Kidney (tissue), 14 donors: ENCODE results near the gene GP2. TPM values are rescaled to one million over a fixed set of nuclear protein-coding genes. Genes with fewer than 3 reads are reported as not detected.

Source experiments
- DNase-seq, 5 donors: peaks; one replicate each; pipeline ENCODE4 v3.0.0-alpha.2; 2013 to 2020
- FAIRE-seq: peaks from 2 replicates; lab custom pipeline; 2012; peaks lifted over from hg19 to GRCh38; lab: Jason Lieb, UNC
- H3K27ac ChIP-seq, 2 donors: one replicate each; pipeline ENCODE4 v1.7.0; 2013; ENCODE audit warnings: low read depth in 2 of 2, low read length in 2 of 2, inconsistent platforms in 1 of 2
- H3K27me3 ChIP-seq: one replicate; pipeline ENCODE4 v1.7.1; 2013; ENCODE audit warnings: low read length, inconsistent platforms; ENCODE audit not compliant: control insufficient read depth, insufficient read depth
- H3K36me3 ChIP-seq, 3 donors: one replicate each; pipeline versions ENCODE4 v1.7.0 to v1.7.1; 2013; ENCODE audit warnings: low read length in 3 of 3, control low read depth in 1 of 3, inconsistent platforms in 1 of 3; ENCODE audit not compliant: insufficient read depth in 3 of 3, control insufficient read depth in 2 of 3
- H3K4me1 ChIP-seq, 3 donors: one replicate each; pipeline versions ENCODE4 v1.7.0 to v1.7.1; 2013; ENCODE audit warnings: low read length in 3 of 3, inconsistent platforms in 1 of 3, low read depth in 1 of 3; ENCODE audit not compliant: control insufficient read depth in 2 of 3, insufficient read depth in 2 of 3
- H3K4me3 ChIP-seq, 3 donors: one replicate each; pipeline versions ENCODE4 v1.7.0 to v1.8.1; 2013; ENCODE audit warnings: low read length in 3 of 3, control low read depth in 1 of 3, inconsistent platforms in 1 of 3
- H3K9ac ChIP-seq, 3 donors: one replicate each; pipeline versions ENCODE4 v1.7.0 to v1.7.1; 2013; ENCODE audit warnings: low read length in 3 of 3, control low read depth in 1 of 3, inconsistent platforms in 1 of 3
- H3K9me3 ChIP-seq, 3 donors: one replicate each; pipeline versions ENCODE4 v1.7.0 to v1.7.1; 2013; ENCODE audit warnings: low read length in 3 of 3, control low read depth in 1 of 3, inconsistent platforms in 1 of 3; ENCODE audit not compliant: control insufficient read depth in 2 of 3, insufficient read depth in 1 of 3
- CTCF ChIP-seq: IDR thresholded peaks from 3 replicates; pipeline ENCODE4 v1.5.1; 2012; ENCODE audit warnings: mild to moderate bottlenecking, moderate library complexity, borderline replicate concordance; ENCODE audit not compliant: insufficient read depth; ENCODE audit errors: extremely low read depth
- intact Hi-C: fragments of 100-400 bp; cut with DNase I; formaldehyde crosslinking; loops from one replicate; pipeline ENCODE4 v1.11.1; 2022
- polyA plus RNA-seq: library from polyadenylated mRNA; stranded (reverse); fragments of 350-450 nt; fragmentation: Illumina TruSeq; extraction: RNeasy Lipid Tissue Mini Kit (QIAGEN cat#74804); gene quantifications from one replicate; pipeline ENCODE4 v1.2.3, GENCODE V29; 2014; ENCODE audit warnings: low read depth, low replicate concordance; ENCODE audit not compliant: insufficient read depth
- total RNA-seq: library from RNA; stranded (reverse); fragmentation: NEBNext Ultra II Directional; extraction: Animal tissue kit (Norgen Biotek cat#: 25700); gene quantifications from one replicate; pipeline ENCODE4 v1.2.1, GENCODE V29; 2021
- donor health status: control.
- donor health status: control.
- donor health status: control.
- donor health status: control.
- donor health status: control.
- donor health status: DM: yes; HTN: yes; CAD: no.
- donor health status: Normal renal cell carcinoma (clear cell type).

Gene GP2
- total and polyA plus RNA-seq, 2 donors from 2014 or later: 0.94 to 9.3 TPM

DNA sequence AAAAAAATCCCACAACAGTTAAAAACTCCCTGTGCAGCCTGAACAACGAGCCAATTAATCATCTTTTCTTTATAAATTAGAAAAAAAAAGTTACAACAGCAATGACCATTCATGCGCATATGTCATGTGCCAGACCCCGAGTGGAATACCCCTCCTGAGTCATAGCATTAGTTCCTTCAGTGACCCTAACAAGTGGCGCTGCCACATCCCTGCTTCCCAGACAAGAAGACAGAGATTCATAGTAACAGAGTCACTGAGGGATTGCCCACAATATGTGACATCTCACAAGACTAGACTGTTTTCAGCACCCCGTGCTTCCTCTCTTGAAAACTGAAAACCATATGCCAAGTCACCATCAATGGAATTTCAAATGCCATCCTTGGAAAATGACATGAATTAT lies 17.3 kb upstream of the GP2 start:
- no peaks in the 10 kb centered on the region for H3K9me3 ChIP-seq
- intact Hi-C loops: no loop called here
- H3K4me3 ChIP-seq: no peak overlapping the region
- H3K9ac ChIP-seq: no peak overlapping the region
- no peak overlapping the region for H3K27ac ChIP-seq
- DNase-seq (no peak), FAIRE-seq (no peak)
- TF ChIP-seq CTCF: no peak
- H3K27me3 ChIP-seq: no peaks in the 10 kb centered on the region
- H3K36me3 ChIP-seq: peaks cover 0 to 3% (median 0%) of the 10 kb centered on the region in 3 donors
- peaks cover 0 to 4% (median 0%) of the 10 kb centered on the region in 3 donors for H3K4me1 ChIP-seq

DNA sequence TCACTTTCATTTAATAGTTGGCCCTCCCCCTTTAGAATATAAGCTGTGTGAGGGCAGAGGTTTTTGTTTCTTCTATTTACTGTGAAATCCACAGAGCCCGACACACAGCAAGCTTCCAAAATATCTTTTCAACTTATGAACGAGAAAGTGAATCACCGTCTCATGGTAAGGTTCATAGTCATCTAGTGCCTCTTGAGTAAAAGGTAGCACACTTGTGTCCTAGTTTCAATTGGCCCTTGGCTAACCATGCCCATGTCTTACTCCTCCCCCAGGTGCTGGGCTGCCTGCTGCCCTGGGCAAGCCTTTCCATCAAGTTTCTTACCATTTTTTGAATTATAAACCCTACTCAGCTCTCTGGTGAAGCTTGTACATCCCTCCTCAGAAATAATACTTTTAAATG lies 12.4 kb upstream of the GP2 start:
- no peaks in the 10 kb centered on the region for H3K9me3 ChIP-seq
- no peak overlapping the region for H3K27ac ChIP-seq
- no peaks in the 10 kb centered on the region for H3K4me1 ChIP-seq
- DNase-seq (no peak), FAIRE-seq (no peak)
- no peaks in the 10 kb centered on the region for H3K36me3 ChIP-seq
- intact Hi-C loops: no loop called here
- no peaks in the 10 kb centered on the region for H3K27me3 ChIP-seq
- no peak overlapping the region for H3K9ac ChIP-seq
- no peak overlapping the region for H3K4me3 ChIP-seq
- no peak for TF ChIP-seq CTCF

DNA sequence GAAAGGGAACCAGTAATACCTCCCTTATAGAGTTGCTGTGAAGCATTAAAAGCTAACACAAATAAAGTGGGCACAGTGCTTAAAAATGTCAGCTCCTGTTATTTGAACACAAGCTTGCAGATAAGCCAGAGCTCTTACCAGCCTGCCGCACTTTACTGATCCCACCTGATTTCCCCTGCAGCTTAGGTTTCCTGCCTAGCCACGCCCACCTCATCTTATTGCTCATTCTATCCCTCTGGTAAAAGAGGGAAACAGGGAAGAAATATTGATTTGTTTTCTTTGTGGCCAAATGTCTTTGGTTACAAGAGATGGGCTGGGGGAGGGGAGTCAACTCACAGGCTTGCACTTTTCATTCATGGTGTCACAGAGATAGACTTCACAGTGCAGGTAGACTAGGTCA lies 9.6 kb upstream of the GP2 start:
- TF ChIP-seq CTCF: no peak
- Histone ChIP-seq H3K4me3 (no peak overlapping the region), H3K9me3 (no peaks in the 10 kb centered on the region), H3K36me3 (no peaks in the 10 kb centered on the region), H3K9ac (no peak overlapping the region), H3K27ac (no peak overlapping the region), H3K27me3 (no peaks in the 10 kb centered on the region), H3K4me1 (no peaks in the 10 kb centered on the region)
- no peak for DNase-seq
- intact Hi-C loops: no loop called here
- FAIRE-seq: no peak

DNA sequence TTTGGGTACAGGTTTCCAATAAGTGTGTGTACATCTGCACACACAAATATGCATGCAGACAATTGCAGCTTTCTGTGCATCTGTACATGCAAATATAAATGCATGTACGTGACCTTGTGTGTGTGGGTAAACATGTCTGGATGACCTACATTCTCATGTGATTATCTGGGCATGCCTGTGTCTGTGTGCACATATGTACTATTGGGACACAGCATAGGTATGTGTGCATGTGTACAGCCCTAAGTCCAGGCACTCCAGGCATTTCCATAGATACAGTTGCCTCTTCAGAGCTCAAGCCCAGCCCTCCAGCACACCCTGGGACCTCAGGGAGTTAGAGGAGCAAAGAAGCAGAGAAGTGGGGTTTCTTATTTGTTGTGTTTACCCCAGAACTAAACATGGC lies 7.1 kb upstream of the GP2 start:
- FAIRE-seq: no peak
- intact Hi-C loops: no loop called here
- H3K4me1 ChIP-seq: no peaks in the 10 kb centered on the region

More for the DNA sequence above, 7.1 kb upstream of the GP2 start:
- Histone ChIP-seq H3K27ac (no peak overlapping the region), H3K4me3 (no peak overlapping the region), H3K36me3 (no peaks in the 10 kb centered on the region), H3K27me3 (no peaks in the 10 kb centered on the region), H3K9ac (no peak overlapping the region), H3K9me3 (no peaks in the 10 kb centered on the region)
- DNase-seq: no peak
- no peak for TF ChIP-seq CTCF
